ENCODE results near the gene CYCS. TPM values are rescaled to one million over a fixed set of nuclear protein-coding genes. Genes with fewer than 3 reads are reported as not detected.

Gene CYCS
- total RNA-seq, 8 experiments from 2014 or later, result 89.8 to 262 (median 149) TPM

GRCh38 chr7:25143763-25144162 is 18.7 kb upstream of the CYCS start:
- in situ Hi-C loops (cut with MboI; ENCODE audit: low pct_unique_long_range_greater_than_20kb in 2 of 9, low sequenced_read_pairs in 9 of 9, unreplicated experiment in 9 of 9), result no loop called here
- H3K4me3 ChIP-seq, result no peak overlapping the region
- WGBS, 10 experiments, result 17 to 100% (median 66%) methylated on average over 1 to 2 of the region's 2 CpGs; no CpG with 5 or more reads in 5 of the 10 experiments
- H3K4me1 ChIP-seq (replicated peaks in 1 of 2), result no peaks in the 10 kb centered on the region
- no peak for ATAC-seq (replicated peaks in 6 of 8)
- no peak overlapping the region for H3K27ac ChIP-seq

GRCh38 chr7:25139536-25139935 is 14.5 kb upstream of the CYCS start:
- Histone ChIP-seq H3K27ac (no peak overlapping the region), H3K4me3 (no peak overlapping the region), H3K4me1 (replicated peaks in 1 of 2) (no peaks in the 10 kb centered on the region)
- ATAC-seq (replicated peaks in 6 of 8), result no peak
- in situ Hi-C loops (cut with MboI; ENCODE audit: low pct_unique_long_range_greater_than_20kb in 2 of 9, low sequenced_read_pairs in 9 of 9, unreplicated experiment in 9 of 9), result no loop called here
- WGBS, 10 experiments, result 38 to 100% (median 82%) methylated on average over 1 of the region's 1 CpG; no CpG with 5 or more reads in 3 of the 10 experiments

- 80 to 100% (median 89%) methylated on average over 1 of the region's 1 CpG; no CpG with 5 or more reads in 5 of the 10 experiments for WGBS, 10 experiments
- Histone ChIP-seq H3K27ac (no peak overlapping the region), H3K4me3 (no peak overlapping the region), H3K4me1 (replicated peaks in 1 of 2) (no peaks in the 10 kb centered on the region)
- in situ Hi-C loops (cut with MboI; ENCODE audit: low pct_unique_long_range_greater_than_20kb in 2 of 9, low sequenced_read_pairs in 9 of 9, unreplicated experiment in 9 of 9), result no loop called here
- ATAC-seq (replicated peaks in 6 of 8), result peak in 1 of 8 experiments; percentile 33
These were observed 9.4 kb upstream of the CYCS start for GRCh38 chr7:25134358-25135010.

- Histone ChIP-seq H3K4me1 (replicated peaks in 1 of 2) (no peaks in the 10 kb centered on the region), H3K4me3 (no peak overlapping the region), H3K27ac (no peak overlapping the region)
- no peak for ATAC-seq (replicated peaks in 6 of 8)
- in situ Hi-C loops (cut with MboI; ENCODE audit: low pct_unique_long_range_greater_than_20kb in 2 of 9, low sequenced_read_pairs in 9 of 9, unreplicated experiment in 9 of 9), result no loop called here
- 0 to 88% (median 43%) methylated on average over 1 of the region's 1 CpG; no CpG with 5 or more reads in 3 of the 10 experiments for WGBS, 10 experiments
These were observed 7.4 kb upstream of the CYCS start for GRCh38 chr7:25132430-25132829.

GRCh38 chr7:25126751-25127150 is 1.7 kb upstream of the CYCS start:
- Histone ChIP-seq H3K27ac (no peak overlapping the region), H3K4me3 (no peak overlapping the region), H3K4me1 (replicated peaks in 1 of 2) (peaks cover 2 to 5% of the 10 kb centered on the region in 2 donors)
- WGBS, 10 experiments, result 50 to 100% (median 88%) methylated on average over 1 to 2 of the region's 2 CpGs; no CpG with 5 or more reads in 1 of the 10 experiments
- ATAC-seq (replicated peaks in 6 of 8), result no peak
- in situ Hi-C loops (cut with MboI; ENCODE audit: low pct_unique_long_range_greater_than_20kb in 2 of 9, low sequenced_read_pairs in 9 of 9, unreplicated experiment in 9 of 9), result no loop called here

GRCh38 chr7:25124465-25125136 is 459 bp downstream of the CYCS start:
- in situ Hi-C loops (cut with MboI; ENCODE audit: low pct_unique_long_range_greater_than_20kb in 2 of 9, low sequenced_read_pairs in 9 of 9, unreplicated experiment in 9 of 9), result no loop called here
- Histone ChIP-seq H3K4me1 (replicated peaks in 1 of 2) (peaks cover 2 to 5% of the 10 kb centered on the region in 2 donors), H3K4me3 (peak overlapping the region; percentile 66 to 91 (median 81)), H3K27ac (peak overlapping the region; percentile 89 to 92)
- peak in 7 of 8 experiments; percentile 9 to 38 (median 29) for ATAC-seq (replicated peaks in 6 of 8)
- WGBS, 10 experiments, result 0 to 10% (median 0%) methylated on average over 1 to 15 of the region's 32 CpGs; no CpG with 5 or more reads in 3 of the 10 experiments

GRCh38 chr7:25122373-25122772 is 2.7 kb downstream of the CYCS start:
- H3K4me3 ChIP-seq, result no peak overlapping the region
- H3K4me1 ChIP-seq (replicated peaks in 1 of 2), result peaks cover 2 to 5% of the 10 kb centered on the region in 2 donors
- no peak overlapping the region for H3K27ac ChIP-seq
- in situ Hi-C loops (cut with MboI; ENCODE audit: low pct_unique_long_range_greater_than_20kb in 2 of 9, low sequenced_read_pairs in 9 of 9, unreplicated experiment in 9 of 9), result no loop called here
- ATAC-seq (replicated peaks in 6 of 8), result no peak

- no peak overlapping the region for H3K4me3 ChIP-seq
- no peak for ATAC-seq (replicated peaks in 6 of 8)
- H3K27ac ChIP-seq, result no peak overlapping the region
- in situ Hi-C loops (cut with MboI; ENCODE audit: low pct_unique_long_range_greater_than_20kb in 2 of 9, low sequenced_read_pairs in 9 of 9, unreplicated experiment in 9 of 9), result no loop called here
- 60 to 100% (median 94%) methylated on average over 1 to 8 of the region's 9 CpGs; no CpG with 5 or more reads in 1 of the 10 experiments for WGBS, 10 experiments
- H3K4me1 ChIP-seq (replicated peaks in 1 of 2), result peaks cover 2 to 5% of the 10 kb centered on the region in 2 donors
These were observed 3.5 kb downstream of the CYCS start for GRCh38 chr7:25121599-25121998.

- ATAC-seq (replicated peaks in 6 of 8), result no peak
- in situ Hi-C loops (cut with MboI; ENCODE audit: low pct_unique_long_range_greater_than_20kb in 2 of 9, low sequenced_read_pairs in 9 of 9, unreplicated experiment in 9 of 9), result no loop called here
- Histone ChIP-seq H3K4me1 (replicated peaks in 1 of 2) (peaks cover 0 to 5% of the 10 kb centered on the region in 2 donors), H3K27ac (no peak overlapping the region), H3K4me3 (no peak overlapping the region)
- WGBS, 10 experiments, result 70 to 100% (median 96%) methylated on average over 1 to 5 of the region's 8 CpGs; no CpG with 5 or more reads in 4 of the 10 experiments
These were observed 6.0 kb downstream of the CYCS start for GRCh38 chr7:25119102-25119501.

GRCh38 chr7:25118048-25118753 is 6.9 kb downstream of the CYCS start:
- peak in 2 of 8 experiments; percentile 6 to 7 for ATAC-seq (replicated peaks in 6 of 8)
- 50 to 95% (median 67%) methylated on average over 1 to 6 of the region's 8 CpGs; no CpG with 5 or more reads in 1 of the 10 experiments for WGBS, 10 experiments
- no peaks in the 10 kb centered on the region for H3K4me1 ChIP-seq (replicated peaks in 1 of 2)
- H3K27ac ChIP-seq, result no peak overlapping the region
- H3K4me3 ChIP-seq, result no peak overlapping the region
- in situ Hi-C loops (cut with MboI; ENCODE audit: low pct_unique_long_range_greater_than_20kb in 2 of 9, low sequenced_read_pairs in 9 of 9, unreplicated experiment in 9 of 9), result no loop called here

GRCh38 chr7:25117226-25118047 is 7.6 kb downstream of the CYCS start:
- peak in 7 of 8 experiments; percentile 3 to 30 (median 18) for ATAC-seq (replicated peaks in 6 of 8)
- in situ Hi-C loops (cut with MboI; ENCODE audit: low pct_unique_long_range_greater_than_20kb in 2 of 9, low sequenced_read_pairs in 9 of 9, unreplicated experiment in 9 of 9), result no loop called here
- Histone ChIP-seq H3K4me1 (replicated peaks in 1 of 2) (no peaks in the 10 kb centered on the region), H3K27ac (no peak overlapping the region), H3K4me3 (no peak overlapping the region)
- 0 to 100% (median 89%) methylated on average over 1 to 7 of the region's 7 CpGs; no CpG with 5 or more reads in 1 of the 10 experiments for WGBS, 10 experiments

- in situ Hi-C loops (cut with MboI; ENCODE audit: low pct_unique_long_range_greater_than_20kb in 2 of 9, low sequenced_read_pairs in 9 of 9, unreplicated experiment in 9 of 9), result no loop called here
- Histone ChIP-seq H3K27ac (no peak overlapping the region), H3K4me3 (no peak overlapping the region), H3K4me1 (replicated peaks in 1 of 2) (no peaks in the 10 kb centered on the region)
- WGBS, 10 experiments, result 67 to 98% (median 90%) methylated on average over 1 to 5 of the region's 5 CpGs
- peak in 1 of 8 experiments; percentile 1 for ATAC-seq (replicated peaks in 6 of 8)
These were observed 8.4 kb downstream of the CYCS start for GRCh38 chr7:25116621-25117020.
